HL-60 (cell line): Measurements from ENCODE around the gene AFF3.
"Not testable (repeated sequence)": the region's sequence is repeated elsewhere in the genome, so short reads cannot be mapped to it uniquely, and the experiment has no call there.

Experiments used
- DNase-seq, 2 experiments: peaks; one replicate each; pipeline ENCODE4 v3.0.0-alpha.2; 2010 to 2020; ENCODE audit warnings: low read depth in 1 of 2, low spot score in 1 of 2
- H3K27ac ChIP-seq: fragments of 250-450 bp; sonication (Bioruptor Pico); replicated peaks from 2 replicates; pipeline ENCODE4 v1.5.1; 2020; ENCODE audit warnings: mild to moderate bottlenecking, moderate library complexity
- H3K27me3 ChIP-seq: fragments of 250-450 bp; sonication (Bioruptor Pico); 2 replicates; pipeline ENCODE4 v1.5.1; 2021; ENCODE audit warnings: mild to moderate bottlenecking, moderate library complexity; ENCODE audit not compliant: insufficient read depth, poor library complexity, severe bottlenecking
- H3K4me3 ChIP-seq: replicated peaks from 2 replicates; pipeline ENCODE4 v1.5.1; 2011; ENCODE audit warnings: mild to moderate bottlenecking, control low read depth, low read length; ENCODE audit not compliant: insufficient read depth
- GABPA ChIP-seq: IDR thresholded peaks from 2 replicates; pipeline ENCODE4 v1.6.1; 2012; ENCODE audit warnings: low read depth
- SPI1 ChIP-seq: IDR thresholded peaks from 2 replicates; pipeline ENCODE4 v1.6.1; 2012; ENCODE audit warnings: low read depth, mild to moderate bottlenecking, borderline replicate concordance
- TF ChIP-seq, protein P1 (sequence below): IDR thresholded peaks from one replicate; pipeline ENCODE4 v1.5.1; 2011; ENCODE audit warnings: low read length, control low read depth, inconsistent platforms; ENCODE audit not compliant: insufficient read depth
- TF ChIP-seq, protein P2 (sequence below): IDR thresholded peaks from 2 replicates; pipeline ENCODE4 v1.6.1; 2012; ENCODE audit warnings: low read depth; ENCODE audit not compliant: insufficient replicate concordance

AFF3 gene

DNA sequence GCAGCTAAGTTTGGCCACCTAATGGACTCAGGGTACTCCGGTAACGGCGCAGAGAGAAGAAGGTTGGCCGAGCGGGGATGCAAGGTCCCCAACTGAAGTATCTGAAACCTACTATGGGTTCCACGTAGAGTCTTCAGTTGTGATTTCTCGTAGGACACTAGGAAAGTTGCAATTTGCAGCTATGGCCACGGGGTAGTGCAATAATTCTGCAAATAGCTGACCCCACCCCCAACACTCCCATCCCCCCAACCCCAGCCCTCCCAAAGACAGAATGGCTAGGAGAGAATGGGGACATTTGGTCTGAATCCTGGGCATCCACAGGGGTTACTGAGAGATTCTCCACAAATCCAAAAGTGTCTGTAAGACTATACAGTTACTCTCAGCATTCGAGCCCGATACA, 46.5 kb downstream of the AFF3 start:
- not testable (repeated sequence) for H3K4me3 ChIP-seq, H3K27me3 ChIP-seq, H3K27ac ChIP-seq, DNase-seq

DNA sequence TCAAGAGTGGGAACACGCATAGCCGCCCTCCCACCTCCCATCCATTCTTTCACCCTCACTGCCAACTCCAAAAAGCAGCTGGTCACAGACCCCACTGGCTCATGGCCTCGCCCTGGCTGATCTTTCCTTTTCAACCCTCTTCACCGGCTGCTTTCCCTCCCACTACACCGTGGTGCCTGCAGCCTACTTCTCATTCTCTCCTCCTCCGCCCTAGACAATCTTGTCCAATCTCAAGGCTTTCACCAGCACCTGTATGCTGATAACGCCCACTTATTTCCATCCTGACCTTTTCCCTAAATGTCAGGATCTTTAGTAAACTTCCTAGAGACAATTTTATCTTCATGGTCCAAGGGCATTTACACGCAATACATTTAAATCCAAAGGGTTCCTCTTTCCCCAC, 50.6 kb downstream of the AFF3 start:
- H3K27ac ChIP-seq, H3K4me3 ChIP-seq, DNase-seq, H3K27me3 ChIP-seq: not testable (repeated sequence)

GRCh38 chr2:100085744-100086143, 56.6 kb downstream of the AFF3 start:
- not testable (repeated sequence) for H3K4me3 ChIP-seq, H3K27ac ChIP-seq, DNase-seq, H3K27me3 ChIP-seq

DNA sequence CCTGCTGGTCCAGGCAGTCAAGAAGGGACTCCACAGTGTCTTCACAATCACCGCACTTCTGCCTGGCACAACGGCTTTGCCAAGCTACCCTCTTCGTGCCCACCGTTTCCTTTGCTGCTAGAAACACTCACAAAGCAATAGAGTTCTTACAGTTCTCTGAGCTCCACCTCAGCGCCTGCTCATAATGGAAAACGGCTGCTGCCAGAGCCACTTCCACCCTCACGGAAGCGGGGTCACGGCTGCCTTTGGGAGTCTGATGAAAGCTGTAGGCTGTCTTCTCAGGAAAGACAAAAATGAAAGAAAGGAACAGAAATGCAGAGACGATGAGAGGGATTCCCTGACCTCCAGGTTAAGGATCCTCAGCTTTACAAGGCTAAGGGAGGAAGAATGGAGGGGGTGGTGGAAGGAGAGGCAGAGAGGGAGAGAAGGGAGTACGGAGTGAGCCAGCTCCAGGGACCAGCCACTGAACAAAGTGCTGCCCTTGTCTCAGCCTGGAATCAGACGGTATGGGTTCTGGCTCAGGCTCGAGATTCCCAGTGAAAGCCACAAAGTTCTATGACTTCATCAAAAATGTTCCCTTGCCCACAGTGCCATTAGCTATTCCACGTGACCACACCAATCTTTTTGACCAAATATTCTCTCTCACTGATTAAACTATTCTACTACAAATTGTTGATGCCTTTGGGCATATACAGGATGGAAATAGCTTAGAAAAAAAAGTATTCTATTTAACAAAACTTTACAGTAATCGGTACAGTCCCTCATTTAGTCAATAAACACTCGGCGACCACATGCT, 58.8 kb downstream of the AFF3 start:
- not testable (repeated sequence) for H3K27ac ChIP-seq, H3K4me3 ChIP-seq, DNase-seq, H3K27me3 ChIP-seq

GRCh38 chr2:100082302-100082978, 60.0 kb downstream of the AFF3 start:
- not testable (repeated sequence) for H3K27ac ChIP-seq, H3K4me3 ChIP-seq

GRCh38 chr2:100077935-100078334, 64.5 kb downstream of the AFF3 start:
- no peak overlapping the region for H3K4me3 ChIP-seq
- TF ChIP-seq GABPA = no peak
- TF ChIP-seq, protein P1, sequence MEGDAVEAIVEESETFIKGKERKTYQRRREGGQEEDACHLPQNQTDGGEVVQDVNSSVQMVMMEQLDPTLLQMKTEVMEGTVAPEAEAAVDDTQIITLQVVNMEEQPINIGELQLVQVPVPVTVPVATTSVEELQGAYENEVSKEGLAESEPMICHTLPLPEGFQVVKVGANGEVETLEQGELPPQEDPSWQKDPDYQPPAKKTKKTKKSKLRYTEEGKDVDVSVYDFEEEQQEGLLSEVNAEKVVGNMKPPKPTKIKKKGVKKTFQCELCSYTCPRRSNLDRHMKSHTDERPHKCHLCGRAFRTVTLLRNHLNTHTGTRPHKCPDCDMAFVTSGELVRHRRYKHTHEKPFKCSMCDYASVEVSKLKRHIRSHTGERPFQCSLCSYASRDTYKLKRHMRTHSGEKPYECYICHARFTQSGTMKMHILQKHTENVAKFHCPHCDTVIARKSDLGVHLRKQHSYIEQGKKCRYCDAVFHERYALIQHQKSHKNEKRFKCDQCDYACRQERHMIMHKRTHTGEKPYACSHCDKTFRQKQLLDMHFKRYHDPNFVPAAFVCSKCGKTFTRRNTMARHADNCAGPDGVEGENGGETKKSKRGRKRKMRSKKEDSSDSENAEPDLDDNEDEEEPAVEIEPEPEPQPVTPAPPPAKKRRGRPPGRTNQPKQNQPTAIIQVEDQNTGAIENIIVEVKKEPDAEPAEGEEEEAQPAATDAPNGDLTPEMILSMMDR = no peak
- TF ChIP-seq, protein P2, sequence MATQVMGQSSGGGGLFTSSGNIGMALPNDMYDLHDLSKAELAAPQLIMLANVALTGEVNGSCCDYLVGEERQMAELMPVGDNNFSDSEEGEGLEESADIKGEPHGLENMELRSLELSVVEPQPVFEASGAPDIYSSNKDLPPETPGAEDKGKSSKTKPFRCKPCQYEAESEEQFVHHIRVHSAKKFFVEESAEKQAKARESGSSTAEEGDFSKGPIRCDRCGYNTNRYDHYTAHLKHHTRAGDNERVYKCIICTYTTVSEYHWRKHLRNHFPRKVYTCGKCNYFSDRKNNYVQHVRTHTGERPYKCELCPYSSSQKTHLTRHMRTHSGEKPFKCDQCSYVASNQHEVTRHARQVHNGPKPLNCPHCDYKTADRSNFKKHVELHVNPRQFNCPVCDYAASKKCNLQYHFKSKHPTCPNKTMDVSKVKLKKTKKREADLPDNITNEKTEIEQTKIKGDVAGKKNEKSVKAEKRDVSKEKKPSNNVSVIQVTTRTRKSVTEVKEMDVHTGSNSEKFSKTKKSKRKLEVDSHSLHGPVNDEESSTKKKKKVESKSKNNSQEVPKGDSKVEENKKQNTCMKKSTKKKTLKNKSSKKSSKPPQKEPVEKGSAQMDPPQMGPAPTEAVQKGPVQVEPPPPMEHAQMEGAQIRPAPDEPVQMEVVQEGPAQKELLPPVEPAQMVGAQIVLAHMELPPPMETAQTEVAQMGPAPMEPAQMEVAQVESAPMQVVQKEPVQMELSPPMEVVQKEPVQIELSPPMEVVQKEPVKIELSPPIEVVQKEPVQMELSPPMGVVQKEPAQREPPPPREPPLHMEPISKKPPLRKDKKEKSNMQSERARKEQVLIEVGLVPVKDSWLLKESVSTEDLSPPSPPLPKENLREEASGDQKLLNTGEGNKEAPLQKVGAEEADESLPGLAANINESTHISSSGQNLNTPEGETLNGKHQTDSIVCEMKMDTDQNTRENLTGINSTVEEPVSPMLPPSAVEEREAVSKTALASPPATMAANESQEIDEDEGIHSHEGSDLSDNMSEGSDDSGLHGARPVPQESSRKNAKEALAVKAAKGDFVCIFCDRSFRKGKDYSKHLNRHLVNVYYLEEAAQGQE = no peak
- no peak overlapping the region for H3K27ac ChIP-seq
- no peaks in the 10 kb centered on the region for H3K27me3 ChIP-seq
- DNase-seq = no peak

More at GRCh38 chr2:100082302-100082978, 60.0 kb downstream of the AFF3 start:
- not testable (repeated sequence) for H3K27me3 ChIP-seq, DNase-seq

- H3K27me3 ChIP-seq = no peaks in the 10 kb centered on the region
- DNase-seq = no peak
Measured at GRCh38 chr2:100077456-100077855, 64.9 kb downstream of the AFF3 start.

More at GRCh38 chr2:100077456-100077855, 64.9 kb downstream of the AFF3 start:
- peak; percentile 75 for TF ChIP-seq SPI1
- TF ChIP-seq, protein P2 = no peak
- Histone ChIP-seq H3K4me3 (no peak overlapping the region), H3K27ac (no peak overlapping the region)
